ENCODE measurements around the gene CNOT11. TPM values are rescaled to one million over a fixed set of nuclear protein-coding genes. Genes with fewer than 3 reads are reported as not detected.
"Not testable (repeated sequence)": the region's sequence is repeated elsewhere in the genome, so short reads cannot be mapped to it uniquely, and the experiment has no call there.

Gene CNOT11
- total and polyA plus RNA-seq, 3 donors from 2014 or later = 43.7 to 81.1 (median 45.7) TPM

DNA sequence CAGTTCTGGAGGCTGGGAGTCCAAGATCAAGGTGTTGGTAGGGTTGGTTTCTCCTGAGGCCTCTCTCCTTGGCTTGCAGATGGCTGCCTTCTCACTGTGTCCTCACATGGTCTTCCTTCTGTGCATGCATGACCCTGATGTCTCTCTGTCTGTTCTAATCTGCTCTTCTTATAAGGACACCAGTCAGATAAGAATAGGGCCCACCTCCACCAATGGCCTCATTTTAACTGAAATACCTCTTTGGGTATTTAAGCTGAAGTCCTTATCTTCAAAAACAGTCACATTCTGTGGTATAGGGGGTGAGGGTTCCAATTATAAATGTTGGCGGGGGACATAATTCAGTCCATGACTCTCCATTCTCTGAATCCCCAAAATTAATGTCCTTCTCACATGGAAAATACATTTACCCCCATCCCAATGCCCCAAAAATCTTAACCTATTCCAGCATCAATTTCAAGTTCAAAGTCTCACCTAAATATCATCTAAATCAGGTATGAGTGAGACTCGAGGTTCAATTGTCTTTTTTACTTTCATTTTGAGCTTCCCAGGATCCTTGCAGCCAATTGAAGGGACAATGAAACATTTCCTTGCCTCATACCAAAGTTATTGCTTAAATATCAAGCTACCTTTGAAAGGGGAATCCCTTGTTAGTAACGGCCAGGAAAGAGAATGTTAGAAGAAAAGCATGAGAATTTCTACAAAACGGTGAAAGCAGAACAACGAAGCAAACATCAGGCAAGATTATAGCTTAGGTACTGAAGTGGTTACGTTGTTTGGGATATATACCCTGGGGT, 20.6 kb upstream of the CNOT11 start:
- no peaks in the 10 kb centered on the region for H3K4me1 ChIP-seq
- no peak for DNase-seq
- no peak overlapping the region for H3K4me3 ChIP-seq
- no peaks in the 10 kb centered on the region for H3K36me3 ChIP-seq (ENCODE audit: low read depth, missing control alignments)
- no peaks in the 10 kb centered on the region for H3K9me3 ChIP-seq
- intact Hi-C loops (cut with DNase I; ENCODE audit: low total_unique reads) = no loop called here
- TF ChIP-seq POLR2A (IDR thresholded peaks at IDR 0.05) = no peak
- TF ChIP-seq, protein P1, sequence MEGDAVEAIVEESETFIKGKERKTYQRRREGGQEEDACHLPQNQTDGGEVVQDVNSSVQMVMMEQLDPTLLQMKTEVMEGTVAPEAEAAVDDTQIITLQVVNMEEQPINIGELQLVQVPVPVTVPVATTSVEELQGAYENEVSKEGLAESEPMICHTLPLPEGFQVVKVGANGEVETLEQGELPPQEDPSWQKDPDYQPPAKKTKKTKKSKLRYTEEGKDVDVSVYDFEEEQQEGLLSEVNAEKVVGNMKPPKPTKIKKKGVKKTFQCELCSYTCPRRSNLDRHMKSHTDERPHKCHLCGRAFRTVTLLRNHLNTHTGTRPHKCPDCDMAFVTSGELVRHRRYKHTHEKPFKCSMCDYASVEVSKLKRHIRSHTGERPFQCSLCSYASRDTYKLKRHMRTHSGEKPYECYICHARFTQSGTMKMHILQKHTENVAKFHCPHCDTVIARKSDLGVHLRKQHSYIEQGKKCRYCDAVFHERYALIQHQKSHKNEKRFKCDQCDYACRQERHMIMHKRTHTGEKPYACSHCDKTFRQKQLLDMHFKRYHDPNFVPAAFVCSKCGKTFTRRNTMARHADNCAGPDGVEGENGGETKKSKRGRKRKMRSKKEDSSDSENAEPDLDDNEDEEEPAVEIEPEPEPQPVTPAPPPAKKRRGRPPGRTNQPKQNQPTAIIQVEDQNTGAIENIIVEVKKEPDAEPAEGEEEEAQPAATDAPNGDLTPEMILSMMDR (IDR thresholded peaks at IDR 0.05) = no peak
- no peaks in the 10 kb centered on the region for H3K27me3 ChIP-seq
- H3K27ac ChIP-seq = no peak overlapping the region
- 91 to 97% methylated on average over 6 of the region's 6 CpGs for WGBS, 2 donors

- TF ChIP-seq POLR2A (IDR thresholded peaks at IDR 0.05) = no peak
- TF ChIP-seq, protein P1 (IDR thresholded peaks at IDR 0.05) = no peak
- Histone ChIP-seq H3K27me3 (no peaks in the 10 kb centered on the region), H3K9me3 (no peaks in the 10 kb centered on the region), H3K4me3 (no peak overlapping the region), H3K27ac (no peak overlapping the region), H3K36me3 (ENCODE audit: low read depth, missing control alignments) (no peaks in the 10 kb centered on the region), H3K4me1 (no peaks in the 10 kb centered on the region)
- intact Hi-C loops (cut with DNase I; ENCODE audit: low total_unique reads) = no loop called here
- DNase-seq = no peak
- 87 to 94% methylated on average over 6 of the region's 6 CpGs for WGBS, 2 donors
Measured at GRCh38 chr2:101232770-101233169, 19.9 kb upstream of the CNOT11 start.

DNA sequence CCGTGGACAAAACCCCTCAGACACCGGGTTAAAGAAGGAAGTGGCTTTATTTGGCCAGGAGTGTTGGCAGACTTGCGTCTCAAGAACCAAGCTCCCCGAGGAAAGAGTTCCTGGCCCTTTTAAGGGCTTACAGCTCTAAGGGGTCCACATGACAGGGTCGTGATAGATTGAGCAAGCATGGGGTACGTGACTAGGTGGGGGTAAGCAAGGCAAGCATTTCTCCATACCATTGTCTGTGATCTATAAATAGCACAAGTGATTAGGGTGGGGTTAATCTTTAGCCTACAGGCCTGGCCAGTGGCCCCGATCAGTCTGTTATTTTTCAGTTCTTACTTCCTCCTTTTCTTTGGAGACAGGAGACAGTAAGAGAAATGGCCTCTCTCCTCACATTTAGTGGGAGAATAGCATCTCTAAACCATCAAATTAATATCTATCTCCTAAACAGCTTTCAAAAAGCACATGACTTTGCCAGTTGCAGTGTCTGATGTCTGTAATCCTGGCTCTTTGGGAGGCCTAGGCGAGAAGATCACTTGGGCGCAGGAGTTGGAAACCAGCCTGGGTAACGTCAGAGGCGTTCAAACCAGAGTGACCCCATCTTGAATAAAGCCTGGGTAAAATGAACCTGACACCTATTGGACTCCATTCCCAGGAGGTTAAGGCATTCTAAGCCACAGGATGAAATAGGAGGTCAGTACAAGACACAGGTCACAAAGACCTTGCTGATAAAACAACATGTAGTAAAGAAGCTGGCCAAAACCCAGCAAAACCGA, 18.3 kb upstream of the CNOT11 start:
- H3K27ac ChIP-seq = no peak overlapping the region
- intact Hi-C loops (cut with DNase I; ENCODE audit: low total_unique reads) = no loop called here
- 77 to 80% methylated on average over 12 of the region's 12 CpGs for WGBS, 2 donors
- H3K4me3 ChIP-seq = no peak overlapping the region
- H3K9me3 ChIP-seq = no peaks in the 10 kb centered on the region
- no peaks in the 10 kb centered on the region for H3K36me3 ChIP-seq (ENCODE audit: low read depth, missing control alignments)
- no peak for TF ChIP-seq POLR2A (IDR thresholded peaks at IDR 0.05)
- TF ChIP-seq, protein P1 (IDR thresholded peaks at IDR 0.05) = no peak
- DNase-seq = no peak
- H3K27me3 ChIP-seq = no peaks in the 10 kb centered on the region
- H3K4me1 ChIP-seq = no peaks in the 10 kb centered on the region

- H3K27ac ChIP-seq; H3K4me3 ChIP-seq; H3K9me3 ChIP-seq; H3K36me3 ChIP-seq (ENCODE audit: low read depth, missing control alignments); H3K4me1 ChIP-seq; intact Hi-C loops (cut with DNase I; ENCODE audit: low total_unique reads); DNase-seq; H3K27me3 ChIP-seq: not testable (repeated sequence)
- WGBS, 2 donors = 90 to 92% methylated on average over 1 of the region's 1 CpG
Measured at GRCh38 chr2:101235956-101236355, 16.7 kb upstream of the CNOT11 start.

GRCh38 chr2:101237944-101238343, 14.7 kb upstream of the CNOT11 start:
- H3K36me3 ChIP-seq (ENCODE audit: low read depth, missing control alignments); intact Hi-C loops (cut with DNase I; ENCODE audit: low total_unique reads); H3K27ac ChIP-seq: not testable (repeated sequence)

More at GRCh38 chr2:101237944-101238343, 14.7 kb upstream of the CNOT11 start:
- not testable (repeated sequence) for H3K4me3 ChIP-seq, H3K4me1 ChIP-seq, DNase-seq, H3K27me3 ChIP-seq, H3K9me3 ChIP-seq
- WGBS, 2 donors = 68 to 78% methylated on average over 5 of the region's 5 CpGs

Measured in testis (tissue), 3 donors.